Heart left ventricle (tissue), 13 donors: Measurements from ENCODE around the gene KRTAP10-4.

ENCODE experiments used
- POLR2A ChIP-seq, 2 donors: fragments of 450-650 bp; IDR thresholded peaks; one replicate each; pipeline ENCODE4 v1.6.1; 2017; ENCODE audit warnings: antibody characterized with exemption in 2 of 2, mild to moderate bottlenecking in 2 of 2, moderate library complexity in 2 of 2
- TF ChIP-seq, protein P1 (sequence below), 12 donors: fragments of 200-600 bp; sonication (generic) in 4 of 12; IDR thresholded peaks; one replicate each; pipeline versions ENCODE4 v1.5.0 to v1.8.0; 2018 to 2022; ENCODE audit warnings: antibody characterized with exemption in 12 of 12, mild to moderate bottlenecking in 5 of 12
- donor health status: ischemic (EF 13 %, LVEDD 7.1; RV severe dilation, severe dysfunction).
- donor health status: DM: no; HTN: yes; CAD: no.
- donor health status: DM: no; HTN: no; CAD: no.
- donor health status: ischemic (EF 25% LVEDD 6.9; RV normal size, moderate dysfunction).
- donor health status: ischemic (EF 25% LVEDD 5.7; RV mildly dilated, moderate dysfunction).
- donor health status: ischemic (EF 35%, LVEDD 5.7; RV mildly dilated, moderate dysfunction).
- donor health status: nonischemic (EF 11% LVEDD 7.7; RV severe dilation, severe dysfunction).
- donor health status: DM: yes; HTN: yes; CAD: no.
- donor health status: PGD.
- donor health status: ischemic (EF 29% LVEDD 5.4; RV normal size, mild dysfunction).
- donor health status: nonischemic (EF 23%, LVEDD 6.1; RV moderate dilation, normal function).

DNA sequence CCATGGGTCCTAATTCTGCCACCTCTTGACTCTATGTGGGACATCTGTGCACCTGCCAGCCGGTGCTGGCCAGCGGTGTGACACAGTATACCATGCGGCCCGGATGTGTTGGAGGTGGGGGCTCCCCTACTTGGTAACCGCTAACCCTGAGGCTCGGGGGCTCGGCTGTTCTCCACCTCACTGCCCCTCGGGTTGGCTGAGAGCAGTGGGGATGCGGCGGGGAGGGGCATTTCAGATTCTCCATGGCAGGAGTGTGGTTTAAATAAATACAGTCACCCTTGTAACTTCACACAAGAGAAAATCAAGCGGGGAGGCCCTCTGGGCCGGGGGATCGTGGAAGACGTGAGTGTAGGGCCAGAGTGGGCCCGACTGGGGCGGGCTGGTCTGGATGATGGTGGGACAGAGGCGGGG lies 44.5 kb upstream of the KRTAP10-4 start:
- TF ChIP-seq POLR2A (IDR thresholded peaks at IDR 0.05), result no peak
- TF ChIP-seq, protein P1, sequence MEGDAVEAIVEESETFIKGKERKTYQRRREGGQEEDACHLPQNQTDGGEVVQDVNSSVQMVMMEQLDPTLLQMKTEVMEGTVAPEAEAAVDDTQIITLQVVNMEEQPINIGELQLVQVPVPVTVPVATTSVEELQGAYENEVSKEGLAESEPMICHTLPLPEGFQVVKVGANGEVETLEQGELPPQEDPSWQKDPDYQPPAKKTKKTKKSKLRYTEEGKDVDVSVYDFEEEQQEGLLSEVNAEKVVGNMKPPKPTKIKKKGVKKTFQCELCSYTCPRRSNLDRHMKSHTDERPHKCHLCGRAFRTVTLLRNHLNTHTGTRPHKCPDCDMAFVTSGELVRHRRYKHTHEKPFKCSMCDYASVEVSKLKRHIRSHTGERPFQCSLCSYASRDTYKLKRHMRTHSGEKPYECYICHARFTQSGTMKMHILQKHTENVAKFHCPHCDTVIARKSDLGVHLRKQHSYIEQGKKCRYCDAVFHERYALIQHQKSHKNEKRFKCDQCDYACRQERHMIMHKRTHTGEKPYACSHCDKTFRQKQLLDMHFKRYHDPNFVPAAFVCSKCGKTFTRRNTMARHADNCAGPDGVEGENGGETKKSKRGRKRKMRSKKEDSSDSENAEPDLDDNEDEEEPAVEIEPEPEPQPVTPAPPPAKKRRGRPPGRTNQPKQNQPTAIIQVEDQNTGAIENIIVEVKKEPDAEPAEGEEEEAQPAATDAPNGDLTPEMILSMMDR (IDR thresholded peaks at IDR 0.05), result no peak
